T-helper 2 cell (primary cell): ENCODE measurements around the gene CORO7.
A peak's percentile ranks its signal among the peaks of the same experiment; 100 is the strongest.
"Not testable (repeated sequence)": the region's sequence is repeated elsewhere in the genome, so short reads cannot be mapped to it uniquely, and the experiment has no call there.

ENCODE experiments used
- DNase-seq, 5 experiments: peaks; one replicate each; pipeline versions ENCODE4 v3.0.0 to v3.0.0-alpha.2; 2012 to 2022

CORO7 gene

GRCh38 chr16:4334724-4335495 lies 81.5 kb downstream of the CORO7 start:
- DNase-seq, result no peak

- DNase-seq, result not testable (repeated sequence)
Measured at GRCh38 chr16:4333714-4334113, 82.7 kb downstream of the CORO7 start.

- no peak for DNase-seq
Measured at GRCh38 chr16:4333308-4333638, 83.1 kb downstream of the CORO7 start.

- DNase-seq, result no peak
Measured at GRCh38 chr16:4332623-4333307, 83.6 kb downstream of the CORO7 start.

GRCh38 chr16:4332083-4332482 lies 84.3 kb downstream of the CORO7 start:
- DNase-seq, result no peak

- peak; percentile 46 to 65 (median 55) for DNase-seq
Measured at GRCh38 chr16:4330277-4330874, 86.0 kb downstream of the CORO7 start.

- DNase-seq, result no peak
Measured at GRCh38 chr16:4328782-4329775, 87.3 kb downstream of the CORO7 start.

GRCh38 chr16:4328046-4328781 lies 88.2 kb downstream of the CORO7 start:
- DNase-seq, result peak in 4 of 5 experiments; percentile 29 to 48 (median 38)

GRCh38 chr16:4327386-4328045 lies 88.9 kb downstream of the CORO7 start:
- no peak for DNase-seq

- DNase-seq, result no peak
Measured at GRCh38 chr16:4325253-4325758, 91.1 kb downstream of the CORO7 start.

GRCh38 chr16:4324492-4325252 lies 91.7 kb downstream of the CORO7 start:
- DNase-seq, result no peak

- no peak for DNase-seq
Measured at GRCh38 chr16:4323845-4324488, 92.4 kb downstream of the CORO7 start.

GRCh38 chr16:4323071-4323844 lies 93.1 kb downstream of the CORO7 start:
- DNase-seq, result no peak

- DNase-seq, result no peak
Measured at GRCh38 chr16:4322121-4323052, 94.0 kb downstream of the CORO7 start.

GRCh38 chr16:4321286-4322120 lies 94.9 kb downstream of the CORO7 start:
- DNase-seq, result no peak

- no peak for DNase-seq
Measured at GRCh38 chr16:4320571-4321137, 95.7 kb downstream of the CORO7 start.
